ENCODE results near the gene UQCRC1.

The UQCRC1 gene

GRCh38 chr3:48609088-48610005, at the start of gene UQCRC1:
UQCRC1 (minus strand) TSS chr3:48609646; CDS start chr3:48609620, 26 bp downstream.
- peak; percentile 95 for DNase-seq (ENCODE audit: low spot score)

GRCh38 chr3:48656841-48657281, 47.4 kb upstream of the UQCRC1 start:
- DNase-seq (ENCODE audit: low spot score), result no peak

DNA sequence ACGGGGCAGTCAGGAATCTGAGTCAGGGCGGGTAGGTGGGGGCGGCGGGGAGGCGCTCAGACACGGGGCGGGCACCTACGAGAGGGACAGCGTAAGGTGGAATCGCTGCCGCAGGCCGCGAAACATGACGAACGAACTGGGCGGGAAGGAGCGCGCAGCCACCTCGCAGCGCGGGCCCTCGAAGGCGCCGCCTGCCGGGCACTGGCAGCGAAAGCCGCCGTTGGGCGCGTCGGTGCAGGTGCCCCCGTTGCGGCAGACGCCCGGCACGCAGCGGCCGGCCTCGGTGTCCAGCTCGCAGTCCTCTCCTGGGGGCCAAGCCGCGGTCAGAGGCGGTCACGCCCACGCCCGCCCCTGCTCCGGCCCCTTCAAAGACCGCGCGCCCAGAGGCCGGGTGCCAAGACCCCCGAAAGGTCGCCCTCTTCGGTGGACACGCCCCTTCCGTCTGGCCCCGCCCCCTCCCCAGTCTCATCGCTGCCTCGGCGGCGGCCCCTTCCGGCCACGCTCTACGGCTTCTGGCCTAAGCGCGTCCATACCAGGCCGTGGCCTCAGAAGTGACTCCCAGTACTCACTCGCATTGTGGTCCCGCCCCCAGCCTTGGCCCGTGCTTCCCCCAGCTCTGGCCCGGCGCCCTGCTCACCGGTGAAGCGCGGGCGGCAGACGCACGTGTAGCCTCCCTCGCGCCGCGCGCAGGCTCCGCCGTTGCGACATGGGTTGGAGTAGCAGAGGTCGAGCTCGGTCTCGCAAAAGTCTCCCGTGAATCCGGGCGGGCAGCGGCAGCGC, 46.8 kb upstream of the UQCRC1 start:
- DNase-seq (ENCODE audit: low spot score), result peak; percentile 92

DNA sequence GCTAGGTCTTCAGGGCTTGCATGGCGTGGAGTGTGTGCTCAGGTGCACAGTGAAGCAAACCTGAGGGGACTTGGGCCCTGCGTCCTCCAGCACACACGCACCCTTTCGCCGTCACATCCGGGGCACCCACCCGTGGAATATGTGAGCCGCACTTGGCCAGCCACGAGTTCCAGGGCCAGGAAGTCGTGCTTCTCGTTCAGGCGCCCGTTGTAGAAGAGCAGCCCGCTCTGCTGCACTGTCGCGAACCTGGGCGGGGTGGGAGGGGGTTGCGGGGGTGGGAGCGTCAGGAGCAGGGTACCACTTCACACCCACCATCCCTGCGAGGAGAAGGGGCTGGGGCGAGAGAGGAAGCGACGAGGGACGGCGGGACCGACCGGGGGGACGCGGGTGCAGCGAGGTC, 46.2 kb upstream of the UQCRC1 start:
- DNase-seq (ENCODE audit: low spot score), result peak; percentile 67

- no peak for DNase-seq (ENCODE audit: low spot score)
Measured at GRCh38 chr3:48655063-48655462, 45.6 kb upstream of the UQCRC1 start.

- no peak for DNase-seq (ENCODE audit: low spot score)
Measured at GRCh38 chr3:48652923-48653715, 43.7 kb upstream of the UQCRC1 start.

- no peak for DNase-seq (ENCODE audit: low spot score)
Measured at GRCh38 chr3:48651771-48652170, 42.3 kb upstream of the UQCRC1 start.

- no peak for DNase-seq (ENCODE audit: low spot score)
Measured at GRCh38 chr3:48650723-48651122, 41.3 kb upstream of the UQCRC1 start.

- DNase-seq (ENCODE audit: low spot score), result no peak
Measured at GRCh38 chr3:48648188-48648850, 38.9 kb upstream of the UQCRC1 start.

- no peak for DNase-seq (ENCODE audit: low spot score)
Measured at GRCh38 chr3:48647714-48648113, 38.3 kb upstream of the UQCRC1 start.

- DNase-seq (ENCODE audit: low spot score), result no peak
Measured at GRCh38 chr3:48644898-48645760, 35.7 kb upstream of the UQCRC1 start.

- no peak for DNase-seq (ENCODE audit: low spot score)
Measured at GRCh38 chr3:48642605-48643004, 33.2 kb upstream of the UQCRC1 start.

- DNase-seq (ENCODE audit: low spot score), result no peak
Measured at GRCh38 chr3:48641396-48641795, 31.9 kb upstream of the UQCRC1 start.

DNA sequence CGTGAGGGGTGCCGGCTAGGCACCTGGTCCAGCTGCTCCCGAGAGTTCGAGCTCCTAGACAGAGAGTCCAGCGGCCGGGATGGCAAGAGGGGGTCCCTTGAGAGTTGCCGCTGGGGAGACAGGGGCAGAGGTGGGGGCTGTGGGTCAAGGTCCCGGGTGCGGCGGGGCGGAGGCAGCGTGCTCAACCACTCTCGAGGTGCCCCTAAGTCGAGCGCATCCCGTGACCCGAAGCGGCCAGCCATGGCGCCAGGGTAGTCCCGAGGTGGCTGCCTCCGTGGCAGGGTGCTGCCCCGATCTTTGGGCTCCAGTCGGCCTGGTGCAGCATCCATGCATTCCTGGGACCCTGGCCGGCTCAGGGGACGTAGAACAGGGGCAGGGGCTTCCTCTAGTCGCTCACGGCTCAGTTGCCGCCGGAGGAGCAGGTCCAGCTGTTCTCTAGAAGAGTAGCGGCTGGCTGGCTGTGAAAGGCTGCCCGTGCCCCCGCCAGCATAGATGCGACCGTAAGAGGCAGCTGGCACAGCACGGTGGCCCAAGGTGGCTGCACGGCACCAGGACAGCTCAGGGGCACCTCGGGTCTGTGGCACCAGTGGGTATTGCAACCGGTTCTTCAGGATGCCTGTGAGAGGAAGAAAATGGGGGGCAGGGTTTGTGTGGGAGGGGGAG, 30.6 kb upstream of the UQCRC1 start:
- no peak for DNase-seq (ENCODE audit: low spot score)

GRCh38 chr3:48637305-48637704, 27.9 kb upstream of the UQCRC1 start:
- no peak for DNase-seq (ENCODE audit: low spot score)

- no peak for DNase-seq (ENCODE audit: low spot score)
Measured at GRCh38 chr3:48636149-48636655, 26.8 kb upstream of the UQCRC1 start.

- peak; percentile 99 for DNase-seq (ENCODE audit: low spot score)
Measured at GRCh38 chr3:48635222-48636021, 26.0 kb upstream of the UQCRC1 start, which contains the start of gene SLC26A6. SLC26A6 (minus strand) TSS chr3:48635461; CDS start chr3:48635393, 68 bp downstream.

DNA sequence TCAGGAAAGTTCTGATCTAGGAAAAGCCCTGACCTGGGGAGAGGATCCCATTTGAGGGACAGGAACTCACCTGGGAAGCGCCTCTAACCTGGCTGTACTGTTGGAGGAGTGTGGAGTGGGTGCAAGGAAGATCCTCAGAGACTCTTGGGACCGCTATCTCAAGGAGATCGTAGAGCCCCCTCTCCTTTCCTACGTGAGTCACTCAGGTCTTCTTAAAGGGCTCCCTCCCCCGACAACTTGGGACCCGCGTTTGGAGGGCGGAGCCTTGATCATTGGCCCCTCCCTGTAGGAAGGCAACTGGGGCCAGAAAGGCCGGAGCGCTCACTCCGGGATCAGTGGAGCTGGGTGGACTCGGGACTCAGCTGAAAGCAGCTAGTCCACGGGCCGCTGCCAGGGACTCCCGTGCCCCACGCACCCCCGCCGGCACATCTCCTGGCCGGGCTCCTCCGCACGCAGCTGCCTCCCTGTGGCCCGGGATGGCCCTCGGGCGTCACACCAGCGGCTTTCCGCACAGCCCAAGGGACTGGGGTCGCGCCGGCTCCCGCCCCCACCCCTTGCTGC, 25.3 kb upstream of the UQCRC1 start:
- DNase-seq (ENCODE audit: low spot score), result peak; percentile 64

DNA sequence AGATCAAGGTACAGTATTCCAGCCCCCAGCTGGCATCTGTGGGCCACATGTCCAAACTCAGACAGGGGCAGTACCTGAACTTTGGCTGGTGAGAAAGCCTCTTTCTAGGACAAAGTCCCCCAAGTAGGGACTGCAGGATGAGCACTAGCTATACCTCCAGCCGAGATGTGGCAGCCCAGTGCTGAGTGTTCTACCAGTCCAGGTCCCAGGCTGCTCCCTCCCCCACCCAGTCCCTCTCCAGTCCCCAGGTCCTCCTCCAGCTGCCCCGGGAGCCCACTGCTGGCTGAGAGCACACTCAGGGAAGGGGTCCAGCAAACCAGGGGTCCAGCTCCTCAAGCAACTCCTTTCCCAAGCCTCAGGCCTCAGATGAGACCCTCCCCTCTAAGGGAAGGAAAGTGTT, 24.3 kb upstream of the UQCRC1 start:
- DNase-seq (ENCODE audit: low spot score), result no peak
